Measurements from ENCODE around the gene UBE3B.
"Not testable (repeated sequence)": the region's sequence is repeated elsewhere in the genome, so short reads cannot be mapped to it uniquely, and the experiment has no call there.

UBE3B gene

GRCh38 chr12:109449845-109450532, 27.4 kb upstream of the UBE3B start:
- no peak for DNase-seq

GRCh38 chr12:109450980-109451379, 26.5 kb upstream of the UBE3B start:
- DNase-seq = no peak

GRCh38 chr12:109451400-109451799, 26.0 kb upstream of the UBE3B start:
- DNase-seq = no peak

GRCh38 chr12:109452489-109452888, 24.9 kb upstream of the UBE3B start:
- DNase-seq = no peak

GRCh38 chr12:109455706-109456105, 21.7 kb upstream of the UBE3B start:
- no peak for DNase-seq

- DNase-seq = no peak
Observed at GRCh38 chr12:109458086-109458485, 19.3 kb upstream of the UBE3B start.

- DNase-seq = no peak
Observed at GRCh38 chr12:109458771-109459208, 18.6 kb upstream of the UBE3B start.

GRCh38 chr12:109459247-109459646, 18.2 kb upstream of the UBE3B start:
- DNase-seq = no peak

GRCh38 chr12:109460538-109460937, 16.9 kb upstream of the UBE3B start:
- no peak for DNase-seq

GRCh38 chr12:109461049-109461845, 16.2 kb upstream of the UBE3B start:
- no peak for DNase-seq

GRCh38 chr12:109461846-109462756, 15.3 kb upstream of the UBE3B start:
- no peak for DNase-seq

- no peak for DNase-seq
Observed at GRCh38 chr12:109462868-109463692, 14.4 kb upstream of the UBE3B start.

GRCh38 chr12:109463756-109464155, 13.7 kb upstream of the UBE3B start:
- DNase-seq = no peak

GRCh38 chr12:109464642-109465351, 12.6 kb upstream of the UBE3B start:
- no peak for DNase-seq

GRCh38 chr12:109466305-109466704, 11.1 kb upstream of the UBE3B start:
- DNase-seq = no peak

- DNase-seq = no peak
Observed at GRCh38 chr12:109466821-109467220, 10.6 kb upstream of the UBE3B start.

- no peak for DNase-seq
Observed at GRCh38 chr12:109467978-109468676, 9.3 kb upstream of the UBE3B start.

GRCh38 chr12:109469517-109469916, 7.9 kb upstream of the UBE3B start:
- DNase-seq = no peak

- DNase-seq = no peak
Observed at GRCh38 chr12:109473006-109473405, 4.4 kb upstream of the UBE3B start.

- DNase-seq = not testable (repeated sequence)
Observed at GRCh38 chr12:109473526-109474270, 3.7 kb upstream of the UBE3B start.

Measured in CD4-positive, alpha-beta T cell treated with Interleukin-17A for 4 hours (primary cell).